Breast epithelium (tissue), 4 donors: ENCODE results near the gene CENPH. TPM values are rescaled to one million over a fixed set of nuclear protein-coding genes. Genes with fewer than 3 reads are reported as not detected.
"Not testable (repeated sequence)": the region's sequence is repeated elsewhere in the genome, so short reads cannot be mapped to it uniquely, and the experiment has no call there.

ENCODE experiments used
- DNase-seq, 2 donors: peaks; one replicate each; pipeline ENCODE4 v3.0.0-alpha.2; 2019; ENCODE audit warnings: low spot score in 2 of 2
- H3K27ac ChIP-seq, 2 donors: fragments of 200-600 bp; sonication (generic) in 1 of 2; one replicate each; pipeline ENCODE4 v1.5.1; 2016 to 2019; ENCODE audit warnings: mild to moderate bottlenecking in 1 of 2
- H3K27me3 ChIP-seq, 2 donors: fragments of 200-600 bp; sonication (generic) in 1 of 2; one replicate each; pipeline versions ENCODE4 v1.5.1 to v1.6.0; 2017 to 2019; ENCODE audit warnings: control low read depth in 1 of 2, mild to moderate bottlenecking in 1 of 2
- H3K36me3 ChIP-seq: fragments of 200-600 bp; one replicate; pipeline ENCODE4 v1.5.1; 2019
- H3K4me1 ChIP-seq, 2 donors: fragments of 200-600 bp; sonication (generic); one replicate each; pipeline ENCODE4 v1.5.1; 2016 to 2019; ENCODE audit warnings: control low read depth in 1 of 2
- H3K4me3 ChIP-seq, 3 donors: fragments of 200-600 bp; sonication (generic); 1 replicate in 2 of 3; 2 replicates in 1 of 3; pipeline ENCODE4 v1.5.1; 2016 to 2019; ENCODE audit warnings: mild to moderate bottlenecking in 3 of 3, moderate library complexity in 2 of 3
- H3K9me3 ChIP-seq, 2 donors: fragments of 200-600 bp; sonication (generic) in 1 of 2; one replicate each; pipeline ENCODE4 v1.5.1; 2016 to 2019; ENCODE audit warnings: control low read depth in 1 of 2
- CTCF ChIP-seq, 3 donors: fragments of 450-650 bp; IDR thresholded peaks; one replicate each; pipeline ENCODE4 v1.5.1; 2016 to 2017; ENCODE audit warnings: antibody characterized with exemption in 3 of 3, mild to moderate bottlenecking in 3 of 3, moderate library complexity in 3 of 3
- POLR2A ChIP-seq: fragments of 450-650 bp; IDR thresholded peaks from one replicate; pipeline ENCODE4 v1.6.1; 2016; ENCODE audit warnings: antibody characterized with exemption, mild to moderate bottlenecking, moderate library complexity
- POLR2AphosphoS5 ChIP-seq, 3 donors: sonication (generic); formaldehyde crosslinking; IDR thresholded peaks; one replicate each; pipeline ENCODE4 v1.6.1; 2017; ENCODE audit warnings: antibody characterized with exemption in 3 of 3
- intact Hi-C: fragments of 100-400 bp; cut with DNase I; formaldehyde crosslinking; loops from one replicate; pipeline ENCODE4 v1.15.1; 2023; ENCODE audit warnings: low total_unique reads
- total RNA-seq, 3 donors: library from RNA; depleted of rRNA; stranded (reverse); fragments of >200 nt; gene quantifications; one replicate each; pipeline ENCODE4 v1.1.0, GENCODE V29; 2016

CENPH gene
- 1 to 10 TPM; 2.6 to 6.1 (median 2.9) TPM for total RNA-seq

GRCh38 chr5:69189162-69190086 is at the start of gene CENPH:
Gene CENPH, plus strand, starts transcription at chr5:69189583. Its CDS starts 52 bp downstream, at chr5:69189635.
- no peaks in the 10 kb centered on the region for H3K36me3 ChIP-seq
- DNase-seq = peak; percentile 76 to 87
- H3K4me1 ChIP-seq = no peaks in the 10 kb centered on the region

GRCh38 chr5:69140239-69140638 is 49.1 kb upstream of the CENPH start:
- H3K4me3 ChIP-seq, H3K36me3 ChIP-seq, H3K27ac ChIP-seq, H3K9me3 ChIP-seq, DNase-seq, H3K27me3 ChIP-seq, H3K4me1 ChIP-seq, intact Hi-C loops: not testable (repeated sequence)

More at GRCh38 chr5:69189162-69190086, at the start of gene CENPH:
- Histone ChIP-seq H3K27ac (peak within 1 kb of the TSS; percentile 83 to 93), H3K9me3 (no peaks in the 10 kb centered on the region), H3K27me3 (no peaks in the 10 kb centered on the region), H3K4me3 (peak within 1 kb of the TSS; percentile 60 to 90 (median 88))
- TF ChIP-seq POLR2AphosphoS5 (IDR thresholded peaks at IDR 0.05) = peak in 2 of 3 donors; percentile 32 to 38
- no peak for TF ChIP-seq POLR2A
- intact Hi-C loops = no loop called here

GRCh38 chr5:69140827-69141226 is 48.6 kb upstream of the CENPH start:
- intact Hi-C loops = no loop called here
- peaks cover 0 to 8% of the 10 kb centered on the region in 2 donors for H3K9me3 ChIP-seq
- no peak for DNase-seq
- no peaks in the 10 kb centered on the region for H3K27me3 ChIP-seq
- no peak for TF ChIP-seq CTCF (IDR thresholded peaks at IDR 0.05)
- TF ChIP-seq POLR2A = no peak
- no peak for TF ChIP-seq POLR2AphosphoS5 (IDR thresholded peaks at IDR 0.05)
- no peak overlapping the region for H3K4me3 ChIP-seq
- H3K27ac ChIP-seq = no peak overlapping the region
- no peaks in the 10 kb centered on the region for H3K4me1 ChIP-seq
- no peaks in the 10 kb centered on the region for H3K36me3 ChIP-seq

GRCh38 chr5:69148576-69148975 is 40.8 kb upstream of the CENPH start:
- intact Hi-C loops, H3K27ac ChIP-seq, H3K36me3 ChIP-seq, H3K27me3 ChIP-seq, H3K4me1 ChIP-seq, H3K9me3 ChIP-seq, H3K4me3 ChIP-seq, DNase-seq: not testable (repeated sequence)

GRCh38 chr5:69148981-69149675 is 40.3 kb upstream of the CENPH start:
- Histone ChIP-seq H3K4me3 (no peak overlapping the region), H3K27me3 (no peaks in the 10 kb centered on the region), H3K27ac (no peak overlapping the region), H3K36me3 (no peaks in the 10 kb centered on the region), H3K4me1 (no peaks in the 10 kb centered on the region), H3K9me3 (no peaks in the 10 kb centered on the region)
- TF ChIP-seq POLR2A (no peak), CTCF (IDR thresholded peaks at IDR 0.05) (no peak), POLR2AphosphoS5 (IDR thresholded peaks at IDR 0.05) (no peak)
- intact Hi-C loops = no loop called here
- no peak for DNase-seq

GRCh38 chr5:69149676-69150010 is 39.7 kb upstream of the CENPH start:
- no peak overlapping the region for H3K27ac ChIP-seq
- intact Hi-C loops = no loop called here

More at GRCh38 chr5:69149676-69150010, 39.7 kb upstream of the CENPH start:
- DNase-seq = no peak
- TF ChIP-seq POLR2AphosphoS5 (IDR thresholded peaks at IDR 0.05) (no peak), POLR2A (no peak), CTCF (IDR thresholded peaks at IDR 0.05) (no peak)
- Histone ChIP-seq H3K4me3 (no peak overlapping the region), H3K36me3 (no peaks in the 10 kb centered on the region), H3K27me3 (no peaks in the 10 kb centered on the region), H3K9me3 (no peaks in the 10 kb centered on the region), H3K4me1 (no peaks in the 10 kb centered on the region)
